Lower leg skin (tissue), 3 donors: Measurements from ENCODE around the gene PFN4.

Experiments used
- POLR2A ChIP-seq, 2 donors: fragments of 450-650 bp; IDR thresholded peaks; one replicate each; pipeline ENCODE4 v1.6.1; 2016 to 2017; ENCODE audit warnings: antibody characterized with exemption in 2 of 2, mild to moderate bottlenecking in 1 of 2, moderate library complexity in 1 of 2
- TF ChIP-seq, protein P1 (sequence below), 3 donors: fragments of 450-650 bp; IDR thresholded peaks; one replicate each; pipeline ENCODE4 v1.5.1; 2016; ENCODE audit warnings: antibody characterized with exemption in 3 of 3, mild to moderate bottlenecking in 3 of 3, moderate library complexity in 2 of 3

DNA sequence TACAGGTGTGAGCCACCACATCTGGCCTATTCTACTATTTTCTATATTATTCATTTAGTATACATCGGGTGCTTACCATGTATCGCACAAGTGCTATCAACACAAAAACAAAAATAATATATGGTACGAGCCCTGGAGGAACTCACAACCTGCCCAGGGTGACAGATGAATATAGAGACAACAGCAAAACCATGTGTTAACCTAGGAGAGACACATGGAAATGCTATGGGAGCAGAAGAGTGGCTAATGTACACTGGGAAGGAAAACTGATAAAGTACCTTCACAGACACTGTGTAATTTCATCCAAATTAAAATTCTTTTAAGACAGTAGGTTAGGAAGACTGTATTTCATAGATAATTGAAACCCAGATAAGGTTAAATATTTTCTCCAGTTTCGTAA lies 50.9 kb downstream of the PFN4 start:
- TF ChIP-seq, protein P1, sequence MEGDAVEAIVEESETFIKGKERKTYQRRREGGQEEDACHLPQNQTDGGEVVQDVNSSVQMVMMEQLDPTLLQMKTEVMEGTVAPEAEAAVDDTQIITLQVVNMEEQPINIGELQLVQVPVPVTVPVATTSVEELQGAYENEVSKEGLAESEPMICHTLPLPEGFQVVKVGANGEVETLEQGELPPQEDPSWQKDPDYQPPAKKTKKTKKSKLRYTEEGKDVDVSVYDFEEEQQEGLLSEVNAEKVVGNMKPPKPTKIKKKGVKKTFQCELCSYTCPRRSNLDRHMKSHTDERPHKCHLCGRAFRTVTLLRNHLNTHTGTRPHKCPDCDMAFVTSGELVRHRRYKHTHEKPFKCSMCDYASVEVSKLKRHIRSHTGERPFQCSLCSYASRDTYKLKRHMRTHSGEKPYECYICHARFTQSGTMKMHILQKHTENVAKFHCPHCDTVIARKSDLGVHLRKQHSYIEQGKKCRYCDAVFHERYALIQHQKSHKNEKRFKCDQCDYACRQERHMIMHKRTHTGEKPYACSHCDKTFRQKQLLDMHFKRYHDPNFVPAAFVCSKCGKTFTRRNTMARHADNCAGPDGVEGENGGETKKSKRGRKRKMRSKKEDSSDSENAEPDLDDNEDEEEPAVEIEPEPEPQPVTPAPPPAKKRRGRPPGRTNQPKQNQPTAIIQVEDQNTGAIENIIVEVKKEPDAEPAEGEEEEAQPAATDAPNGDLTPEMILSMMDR (IDR thresholded peaks at IDR 0.05) = no peak
- TF ChIP-seq POLR2A (IDR thresholded peaks at IDR 0.05) = no peak
